DMS79 (cell line): ENCODE results near the gene PEF1.

Experiments used
- DNase-seq: peaks from one replicate; lab custom pipeline; 2025; lab: John Stamatoyannopoulos, UW

PEF1 gene

DNA sequence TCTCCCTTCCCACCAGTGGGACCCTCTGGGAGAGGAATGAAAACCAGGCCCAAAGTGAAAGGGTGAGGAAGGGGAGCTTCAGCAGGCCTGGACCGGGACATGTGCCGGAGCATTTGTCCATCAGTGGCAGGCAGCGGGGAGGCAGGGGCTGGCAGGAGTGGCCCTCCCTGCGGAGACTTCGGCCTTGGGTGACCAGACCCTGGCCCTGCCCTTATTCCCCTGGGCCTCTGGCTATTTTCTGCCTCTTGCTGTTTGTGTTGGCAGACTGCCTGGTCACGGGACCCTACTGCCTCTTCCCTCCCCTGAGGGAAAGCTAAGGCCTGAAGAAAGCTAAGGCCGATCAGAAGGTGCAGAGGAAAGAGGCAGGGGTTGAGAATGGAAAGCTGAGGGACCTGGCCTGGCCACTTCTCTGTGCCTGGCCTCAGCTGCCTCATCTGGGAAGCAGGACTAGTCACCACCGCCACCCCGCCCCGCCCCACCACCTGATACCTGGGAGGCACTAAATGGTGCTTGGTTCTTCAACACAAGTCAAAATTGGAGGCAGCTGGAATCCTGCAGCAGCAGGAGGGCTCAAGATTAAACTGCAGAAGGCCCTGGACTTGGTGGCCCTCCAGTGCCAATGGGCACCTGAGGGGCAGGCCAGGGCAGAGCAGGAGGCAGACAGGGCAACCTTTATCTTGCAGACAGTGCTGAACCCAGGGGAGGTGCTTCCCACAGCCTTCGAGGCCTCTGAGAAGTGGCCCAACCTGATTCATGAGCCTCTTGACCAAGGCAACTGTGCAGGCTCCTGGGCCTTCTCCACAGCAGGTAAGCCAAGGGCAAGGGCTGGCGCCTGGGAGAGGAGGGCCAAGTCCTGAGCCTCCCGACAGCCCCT is 60.4 kb downstream of the PEF1 start:
- DNase-seq: no peak

DNA sequence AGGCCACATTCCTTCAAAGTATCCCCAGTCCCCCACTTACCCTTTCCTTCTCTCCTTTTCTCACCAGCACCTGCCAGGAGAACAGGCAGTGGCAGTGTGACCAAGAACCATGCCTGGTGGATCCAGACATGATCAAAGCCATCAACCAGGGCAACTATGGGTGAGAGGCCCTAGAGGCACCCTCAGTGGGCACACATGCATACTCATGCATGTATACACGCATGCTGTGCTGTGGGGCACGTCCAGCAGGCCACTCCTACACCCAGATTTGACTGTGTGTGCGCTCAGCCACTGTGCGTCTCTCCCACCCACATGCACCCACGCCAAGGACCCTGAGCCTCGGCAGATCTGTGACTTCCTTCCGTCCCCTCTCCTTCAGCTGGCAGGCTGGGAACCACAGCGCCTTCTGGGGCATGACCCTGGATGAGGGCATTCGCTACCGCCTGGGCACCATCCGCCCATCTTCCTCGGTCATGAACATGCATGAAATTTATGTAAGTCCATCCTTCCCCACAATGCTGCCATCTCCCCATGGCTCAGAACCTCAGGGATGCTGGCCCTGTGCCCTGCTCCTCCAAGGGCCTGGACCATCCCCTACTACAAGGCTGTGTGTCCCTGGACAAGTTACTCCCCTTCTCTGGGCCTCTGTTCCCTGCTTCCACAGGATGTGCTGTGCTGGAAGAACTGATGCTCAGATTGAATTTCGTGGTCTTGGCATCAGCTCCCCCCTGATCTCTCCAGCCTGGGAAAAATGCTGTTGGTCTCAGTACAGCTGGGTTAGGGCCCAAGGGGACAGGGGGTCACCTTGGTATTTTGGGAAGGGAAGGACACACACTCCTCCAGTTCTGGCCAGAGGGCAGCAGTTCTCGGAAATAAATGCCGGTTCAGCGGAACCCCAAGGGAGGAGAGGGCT is 61.3 kb downstream of the PEF1 start:
- DNase-seq: no peak

DNA sequence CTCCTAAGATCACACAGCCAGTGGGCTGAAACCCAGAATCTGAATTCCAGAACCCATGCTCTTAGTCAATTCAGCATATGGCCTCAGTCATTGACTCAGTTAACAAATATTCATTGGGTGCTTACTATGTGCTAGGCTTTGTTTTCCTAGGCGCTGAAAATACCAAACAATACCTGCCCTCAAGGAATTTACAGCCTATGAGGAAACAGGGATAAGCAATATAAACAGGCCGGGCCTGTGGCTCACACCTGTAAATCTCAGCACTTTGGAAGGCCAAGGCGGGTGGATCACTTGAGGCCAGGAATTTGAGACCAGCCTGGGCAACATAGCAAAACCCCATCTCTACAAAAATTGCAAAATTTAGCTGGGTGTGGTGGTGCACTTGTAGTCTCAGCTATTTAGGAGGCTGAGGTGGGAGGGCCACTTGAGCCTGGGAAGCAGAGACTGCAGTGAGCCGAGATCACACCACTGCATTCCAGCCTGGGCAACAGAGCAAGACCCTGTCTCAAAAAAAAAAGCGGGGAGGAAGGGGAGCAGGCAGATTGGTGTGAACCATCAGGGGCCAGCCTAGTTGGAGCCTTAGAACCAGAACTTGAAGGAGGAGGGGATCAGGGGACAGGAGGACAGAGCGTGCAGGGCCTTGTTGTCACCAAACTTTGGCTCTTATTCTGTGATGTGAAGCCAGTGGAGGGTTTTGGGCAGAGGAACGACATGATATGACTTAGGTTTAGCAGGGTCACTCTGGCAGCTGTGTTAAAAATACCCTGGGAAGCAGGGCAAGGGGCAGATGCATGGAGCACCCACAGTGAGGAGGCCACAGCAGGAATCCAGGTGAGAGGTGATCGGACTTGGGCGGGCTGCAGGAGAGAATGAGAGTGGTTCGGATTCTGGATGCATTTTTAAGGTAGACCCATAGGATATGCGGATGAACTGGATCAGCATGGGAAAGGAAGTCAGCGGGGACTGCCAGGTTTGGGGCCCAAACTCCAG is 62.6 kb downstream of the PEF1 start:
- DNase-seq: no peak

DNA sequence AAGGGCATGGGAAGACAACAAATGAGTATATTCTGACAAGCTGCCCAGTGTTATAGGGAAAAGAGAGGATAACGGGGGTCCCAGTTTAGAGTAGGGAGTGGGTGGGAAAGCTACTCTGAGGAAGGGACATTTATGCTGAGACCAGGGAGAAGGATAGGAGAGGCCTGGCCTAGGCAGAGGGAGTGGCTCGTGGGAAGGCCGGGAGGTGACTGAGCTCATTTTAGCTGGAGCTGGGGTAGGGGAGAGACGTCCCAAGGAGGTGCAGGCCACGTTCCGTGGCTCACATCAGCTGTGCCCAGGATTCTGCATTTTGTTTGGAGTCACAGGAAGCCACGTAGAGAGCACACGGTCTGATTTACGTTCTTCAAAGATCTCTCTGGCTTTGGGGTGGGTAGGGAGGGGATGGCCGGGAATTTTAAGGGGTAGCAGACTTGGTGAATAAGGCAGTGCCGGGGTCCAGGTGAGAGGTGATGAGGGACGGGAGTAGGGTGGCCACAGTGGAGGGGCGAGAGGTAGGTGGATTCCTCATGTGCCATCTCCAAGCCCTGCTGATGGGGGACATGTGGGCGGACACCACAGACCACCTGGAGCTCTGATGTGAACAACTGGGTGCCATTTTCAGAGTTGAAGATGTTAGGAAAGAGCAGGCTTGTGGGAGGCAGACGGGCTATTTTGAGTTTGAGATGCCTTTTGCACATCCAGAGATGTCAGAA is 63.6 kb downstream of the PEF1 start:
- DNase-seq: no peak

DNA sequence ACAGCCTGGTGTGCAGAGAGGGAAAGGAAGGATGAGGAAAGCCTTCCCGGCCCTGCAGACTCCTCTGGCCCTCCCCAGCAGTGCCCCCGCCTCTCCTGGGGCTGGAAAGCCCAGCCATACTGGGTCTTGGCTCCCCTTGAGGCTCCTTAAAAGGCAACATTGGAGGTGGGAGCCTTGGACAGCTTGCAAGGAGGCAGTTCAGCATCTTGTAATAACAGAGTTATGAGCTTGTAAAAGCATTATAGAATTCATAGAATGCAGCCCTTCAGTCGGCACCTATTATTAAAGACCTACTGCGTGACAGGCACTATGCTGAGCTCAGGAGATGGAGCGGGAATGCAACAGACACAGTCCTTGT is 64.2 kb downstream of the PEF1 start:
- no peak for DNase-seq
